HG03103 (cell line): ENCODE data around the gene OTUB1.
"Not testable (repeated sequence)": the region's sequence is repeated elsewhere in the genome, so short reads cannot be mapped to it uniquely, and the experiment has no call there.

Source experiments
- ATAC-seq: cut with Tn5 transposase; IDR thresholded peaks from one replicate; pipeline ENCODE4 v1.9.1; 2021; ENCODE audit warnings: low read depth; ENCODE audit not compliant: unreplicated experiment

Gene OTUB1

GRCh38 chr11:64039012-64039665 is 52.9 kb downstream of the OTUB1 start:
- ATAC-seq = no peak

GRCh38 chr11:64040684-64041322 is 54.6 kb downstream of the OTUB1 start:
- ATAC-seq = no peak

GRCh38 chr11:64041846-64042245 is 55.6 kb downstream of the OTUB1 start:
- no peak for ATAC-seq

GRCh38 chr11:64042301-64042700 is 56.1 kb downstream of the OTUB1 start:
- ATAC-seq = no peak

- no peak for ATAC-seq
Observed at GRCh38 chr11:64043545-64043944, 57.3 kb downstream of the OTUB1 start.

GRCh38 chr11:64044730-64045393 is 58.6 kb downstream of the OTUB1 start:
- no peak for ATAC-seq

- ATAC-seq = no peak
Observed at GRCh38 chr11:64045700-64046099, 59.5 kb downstream of the OTUB1 start.

GRCh38 chr11:64047373-64047772 is 61.1 kb downstream of the OTUB1 start:
- ATAC-seq = not testable (repeated sequence)
